ENCODE data around the gene CCNB1IP1.
"Not testable (repeated sequence)": the region's sequence is repeated elsewhere in the genome, so short reads cannot be mapped to it uniquely, and the experiment has no call there.

Gene CCNB1IP1

GRCh38 chr14:20327005-20327869 is 5.8 kb downstream of the CCNB1IP1 start:
- no peak for TF ChIP-seq JUND (IDR thresholded peaks at IDR 0.05; ENCODE audit: low read depth)
- in situ Hi-C loops (cut with HindIII; ENCODE audit: low pct_unique_long_range_greater_than_20kb, low sequenced_read_pairs): no loop called here
- DNase-seq (ENCODE audit: low read depth in 1 of 2, low spot score in 1 of 2): peak; percentile 25 to 56

DNA sequence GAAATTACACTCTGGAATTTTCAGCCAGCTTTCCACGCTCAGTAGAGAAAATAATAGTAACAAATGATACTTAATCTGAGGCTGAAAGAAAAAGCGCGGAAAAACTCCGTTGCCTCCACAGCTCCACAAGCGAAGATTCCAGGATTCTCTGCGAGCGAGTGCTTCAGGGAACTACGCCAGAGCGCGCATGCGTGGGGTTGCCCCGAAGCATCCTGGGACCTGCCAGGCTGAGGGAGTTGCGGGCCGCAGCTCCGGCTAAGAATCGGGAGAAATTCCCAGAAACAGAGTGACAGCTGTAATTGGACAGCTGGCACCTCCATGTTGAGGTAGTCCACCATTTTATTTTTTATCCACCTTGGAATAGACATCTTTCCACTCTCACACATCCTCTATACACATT is 15.4 kb downstream of the CCNB1IP1 start:
- in situ Hi-C loops (cut with HindIII; ENCODE audit: low pct_unique_long_range_greater_than_20kb, low sequenced_read_pairs): no loop called here

GRCh38 chr14:20314026-20314425 is 19.1 kb downstream of the CCNB1IP1 start:
- in situ Hi-C loops (cut with HindIII; ENCODE audit: low pct_unique_long_range_greater_than_20kb, low sequenced_read_pairs): no loop called here
- no peak for TF ChIP-seq JUND (IDR thresholded peaks at IDR 0.05; ENCODE audit: low read depth)
- no peak for DNase-seq (ENCODE audit: low read depth in 1 of 2, low spot score in 1 of 2)

More for the DNA sequence above, 15.4 kb downstream of the CCNB1IP1 start:
- no peak for DNase-seq (ENCODE audit: low read depth in 1 of 2, low spot score in 1 of 2)
- TF ChIP-seq JUND (IDR thresholded peaks at IDR 0.05; ENCODE audit: low read depth): no peak

DNA sequence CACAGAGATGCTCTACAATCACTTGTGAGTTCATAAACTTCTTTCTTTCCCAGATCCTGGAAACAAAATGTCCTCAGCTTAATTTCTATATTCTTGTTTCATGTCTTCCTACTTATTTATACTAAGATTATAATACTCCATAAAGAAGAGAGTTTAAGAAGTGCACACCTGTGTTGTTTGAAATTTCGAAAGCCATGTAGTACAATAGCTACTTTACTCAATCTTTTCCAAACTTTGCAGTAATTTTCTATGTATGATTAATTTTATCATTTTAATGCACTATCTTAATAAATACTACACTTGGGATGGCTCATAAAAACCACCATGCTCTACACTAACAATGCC is 27.0 kb downstream of the CCNB1IP1 start:
- no peak for DNase-seq (ENCODE audit: low read depth in 1 of 2, low spot score in 1 of 2)
- in situ Hi-C loops (cut with HindIII; ENCODE audit: low pct_unique_long_range_greater_than_20kb, low sequenced_read_pairs): no loop called here
- TF ChIP-seq JUND (IDR thresholded peaks at IDR 0.05; ENCODE audit: low read depth): no peak

DNA sequence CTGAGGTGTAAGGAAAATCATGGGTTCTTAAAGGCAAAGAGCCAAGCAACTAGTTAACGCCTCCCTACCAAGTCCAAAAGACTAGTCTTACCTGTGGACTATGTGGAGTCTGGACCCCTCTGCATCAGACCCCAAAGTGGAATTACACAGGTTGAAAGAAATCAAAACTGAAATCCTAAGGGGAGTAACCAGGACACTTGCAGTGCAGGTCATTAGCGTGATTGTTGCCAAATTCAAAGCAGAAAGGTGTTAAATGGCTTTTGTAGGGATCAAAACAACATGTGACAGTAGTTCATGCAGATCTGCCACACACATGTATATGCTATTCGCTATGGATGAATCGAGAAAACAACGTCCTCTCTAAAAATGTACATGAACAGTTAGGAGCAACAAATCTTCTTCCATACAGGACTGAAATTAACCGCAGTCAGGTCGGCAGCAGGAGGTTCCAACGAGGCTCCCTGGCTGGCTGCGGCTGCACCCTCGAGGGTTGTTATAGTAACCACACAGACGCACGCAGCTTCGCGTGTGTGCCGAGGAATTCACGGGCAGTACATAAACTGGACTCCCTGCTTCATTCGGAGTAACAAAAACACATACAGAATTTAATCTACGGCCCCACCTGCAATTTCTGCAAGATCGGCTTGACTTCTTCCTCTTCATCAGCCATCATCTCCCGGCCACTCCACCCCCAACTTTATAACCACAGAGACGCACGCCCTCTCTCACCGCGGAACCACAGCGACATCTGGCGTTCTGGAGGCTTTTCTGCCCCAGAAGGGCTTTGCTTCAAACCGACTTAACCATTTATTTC is 27.6 kb downstream of the CCNB1IP1 start, which contains the start of gene TTC5:
TTC5 (minus strand) TSS at position 687 of the 814 bp plus-strand sequence; CDS start at position 673, 14 bp downstream.
- peak; percentile 42 to 88 for DNase-seq (ENCODE audit: low read depth in 1 of 2, low spot score in 1 of 2)
- in situ Hi-C loops (cut with HindIII; ENCODE audit: low pct_unique_long_range_greater_than_20kb, low sequenced_read_pairs): no loop called here
- no peak for TF ChIP-seq JUND (IDR thresholded peaks at IDR 0.05; ENCODE audit: low read depth)

DNA sequence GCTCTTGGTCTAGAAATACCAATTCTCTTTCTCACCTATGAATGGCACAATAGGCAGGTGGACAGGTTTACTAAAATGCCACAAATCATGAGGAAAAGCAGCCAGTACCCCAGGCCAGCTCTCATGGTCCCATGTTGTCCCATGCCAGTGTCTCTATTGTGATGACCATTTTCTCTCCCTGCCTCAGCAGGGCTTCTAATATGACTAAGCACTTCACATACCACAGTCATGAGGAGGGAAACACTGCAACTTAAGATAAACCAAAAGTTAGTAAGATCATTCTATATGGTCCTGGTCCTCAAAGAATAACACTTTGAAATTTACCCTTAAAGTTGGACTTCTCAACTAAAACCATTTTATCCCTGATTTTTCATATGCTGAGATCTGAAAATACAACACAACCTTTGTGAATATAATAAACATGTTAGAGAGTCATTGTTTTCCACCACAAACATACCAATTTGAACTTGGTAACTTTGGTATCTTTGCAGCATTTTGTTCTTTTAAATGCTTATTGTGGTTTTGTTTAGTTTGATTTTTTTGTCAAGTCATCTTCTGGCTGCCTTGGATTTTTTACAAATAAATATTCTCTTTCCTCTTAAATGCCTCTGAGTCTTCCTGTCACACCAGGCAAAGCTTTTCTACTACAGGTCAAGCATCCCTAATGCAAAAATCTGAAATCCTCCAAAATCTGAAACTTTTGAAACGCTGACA is 30.9 kb downstream of the CCNB1IP1 start:
- no peak for DNase-seq (ENCODE audit: low read depth in 1 of 2, low spot score in 1 of 2)
- in situ Hi-C loops (cut with HindIII; ENCODE audit: low pct_unique_long_range_greater_than_20kb, low sequenced_read_pairs): no loop called here
- TF ChIP-seq JUND (IDR thresholded peaks at IDR 0.05; ENCODE audit: low read depth): no peak

DNA sequence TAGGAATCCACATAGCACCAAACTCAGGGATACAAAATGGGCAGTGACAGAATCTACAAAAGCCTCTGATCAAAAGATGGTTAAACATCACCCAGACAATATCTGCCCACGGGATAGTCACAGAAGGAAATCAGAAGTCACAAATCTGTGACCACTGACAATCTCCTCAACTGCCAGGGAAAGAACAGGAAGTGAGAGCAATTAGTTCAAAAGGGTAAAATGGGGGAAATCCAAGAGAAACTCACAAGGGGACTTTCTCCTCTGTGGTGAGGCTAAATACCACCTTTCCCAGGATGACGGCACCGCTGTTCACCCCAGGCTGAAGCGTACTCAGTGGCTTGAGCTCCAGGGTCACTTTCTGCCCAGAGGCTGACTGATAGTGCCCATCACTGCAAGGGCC is 38.0 kb downstream of the CCNB1IP1 start:
- in situ Hi-C loops (cut with HindIII; ENCODE audit: low pct_unique_long_range_greater_than_20kb, low sequenced_read_pairs): no loop called here
- TF ChIP-seq JUND (IDR thresholded peaks at IDR 0.05; ENCODE audit: low read depth): no peak
- DNase-seq (ENCODE audit: low read depth in 1 of 2, low spot score in 1 of 2): no peak

DNA sequence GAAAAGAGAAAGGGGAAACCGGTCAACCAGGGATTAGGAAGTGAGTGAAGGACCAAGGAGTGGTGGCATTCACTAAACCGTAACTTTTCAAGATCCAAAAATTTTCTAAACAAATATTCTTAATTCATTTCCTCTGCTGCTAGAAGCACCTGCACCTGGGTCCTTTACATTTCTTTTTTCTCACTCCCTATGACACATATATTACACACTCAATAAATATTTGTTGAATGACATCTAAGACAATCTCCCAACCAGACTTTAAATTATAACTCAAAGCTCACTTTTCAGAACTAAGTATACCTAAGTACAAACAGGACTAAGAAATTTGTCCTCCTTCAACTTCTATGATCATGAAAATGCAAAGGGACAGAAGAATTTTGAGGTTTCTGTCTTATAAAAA is 38.4 kb downstream of the CCNB1IP1 start:
- TF ChIP-seq JUND (IDR thresholded peaks at IDR 0.05; ENCODE audit: low read depth): no peak
- no peak for DNase-seq (ENCODE audit: low read depth in 1 of 2, low spot score in 1 of 2)
- in situ Hi-C loops (cut with HindIII; ENCODE audit: low pct_unique_long_range_greater_than_20kb, low sequenced_read_pairs): no loop called here

DNA sequence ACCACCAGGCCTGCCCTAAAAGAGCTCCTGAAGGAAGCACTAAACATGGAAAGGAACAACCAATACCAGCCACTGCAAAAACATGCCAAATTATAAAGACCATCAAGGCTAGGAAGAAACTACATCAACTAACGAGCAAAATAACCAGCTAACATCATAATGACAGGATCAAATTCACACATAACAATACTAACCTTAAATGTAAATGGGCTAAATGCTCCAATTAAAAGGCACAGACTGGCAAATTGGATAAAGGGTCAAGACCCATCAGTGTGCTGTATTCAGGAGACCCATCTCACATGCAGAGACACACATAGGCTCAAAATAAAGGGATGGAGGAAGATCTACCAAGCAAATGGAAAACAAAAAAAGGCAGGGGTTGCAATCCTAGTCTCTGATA is 51.1 kb downstream of the CCNB1IP1 start:
- DNase-seq (ENCODE audit: low read depth in 1 of 2, low spot score in 1 of 2); in situ Hi-C loops (cut with HindIII; ENCODE audit: low pct_unique_long_range_greater_than_20kb, low sequenced_read_pairs): not testable (repeated sequence)

DNA sequence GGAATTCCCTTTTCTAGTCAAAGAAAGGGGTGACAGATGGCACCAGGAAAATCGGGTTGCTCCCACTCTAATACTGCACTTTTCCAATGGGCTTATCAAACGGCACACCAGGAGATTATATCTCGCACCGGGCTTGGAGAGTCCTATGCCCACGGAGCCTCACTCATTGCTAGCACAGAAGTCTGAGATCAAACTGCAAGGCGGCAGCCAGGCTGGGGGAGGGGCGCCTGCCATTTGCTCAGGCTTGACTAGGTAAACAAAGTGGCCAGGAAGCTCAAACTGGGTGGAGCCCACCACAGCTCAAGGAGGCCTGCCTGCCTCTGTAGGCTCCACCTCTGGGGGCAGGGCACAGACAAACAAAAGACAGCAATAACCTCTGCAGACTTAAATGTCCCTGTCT is 52.8 kb downstream of the CCNB1IP1 start:
- in situ Hi-C loops (cut with HindIII; ENCODE audit: low pct_unique_long_range_greater_than_20kb, low sequenced_read_pairs); DNase-seq (ENCODE audit: low read depth in 1 of 2, low spot score in 1 of 2): not testable (repeated sequence)

DNA sequence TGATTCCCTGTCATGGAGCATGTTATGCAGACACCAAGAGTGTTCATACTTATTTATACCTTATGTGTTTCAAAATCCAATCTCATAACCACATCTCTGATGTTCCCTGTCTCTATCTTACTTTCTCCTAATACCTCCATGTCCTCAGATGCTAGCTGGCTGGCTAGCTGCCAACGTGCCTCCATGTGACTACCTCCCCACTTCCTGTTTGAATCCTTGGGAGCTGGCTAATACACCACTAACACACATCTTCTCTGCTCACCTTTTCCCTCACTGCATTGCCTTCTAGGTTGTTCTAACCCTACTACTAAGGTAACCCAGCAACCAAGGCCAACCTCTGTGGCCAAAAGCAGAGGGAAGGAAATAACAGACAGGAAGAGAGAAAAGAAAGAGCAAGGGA is 54.7 kb downstream of the CCNB1IP1 start:
- in situ Hi-C loops (cut with HindIII; ENCODE audit: low pct_unique_long_range_greater_than_20kb, low sequenced_read_pairs): no loop called here
- no peak for DNase-seq (ENCODE audit: low read depth in 1 of 2, low spot score in 1 of 2)
- no peak for TF ChIP-seq JUND (IDR thresholded peaks at IDR 0.05; ENCODE audit: low read depth)

DNA sequence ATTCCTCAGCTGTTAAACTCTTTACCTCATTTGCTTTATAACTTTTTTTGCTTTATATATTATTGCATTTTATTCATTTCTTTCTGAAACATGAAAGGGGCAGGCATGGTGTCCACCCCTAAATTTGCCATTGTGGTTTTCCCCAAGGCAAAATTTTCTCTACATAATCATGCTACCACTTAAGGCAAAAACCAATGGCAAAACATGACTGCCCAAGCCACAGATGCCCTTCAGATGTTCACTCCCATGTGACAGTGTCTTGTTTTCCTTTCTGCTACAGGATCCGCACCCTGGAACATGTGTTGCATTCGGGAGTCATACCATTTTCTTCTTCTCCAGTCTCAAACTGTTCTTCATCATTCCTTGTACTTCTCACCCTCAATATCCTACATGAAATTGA is 55.7 kb downstream of the CCNB1IP1 start:
- no peak for TF ChIP-seq JUND (IDR thresholded peaks at IDR 0.05; ENCODE audit: low read depth)
- DNase-seq (ENCODE audit: low read depth in 1 of 2, low spot score in 1 of 2): no peak
- in situ Hi-C loops (cut with HindIII; ENCODE audit: low pct_unique_long_range_greater_than_20kb, low sequenced_read_pairs): no loop called here

DNA sequence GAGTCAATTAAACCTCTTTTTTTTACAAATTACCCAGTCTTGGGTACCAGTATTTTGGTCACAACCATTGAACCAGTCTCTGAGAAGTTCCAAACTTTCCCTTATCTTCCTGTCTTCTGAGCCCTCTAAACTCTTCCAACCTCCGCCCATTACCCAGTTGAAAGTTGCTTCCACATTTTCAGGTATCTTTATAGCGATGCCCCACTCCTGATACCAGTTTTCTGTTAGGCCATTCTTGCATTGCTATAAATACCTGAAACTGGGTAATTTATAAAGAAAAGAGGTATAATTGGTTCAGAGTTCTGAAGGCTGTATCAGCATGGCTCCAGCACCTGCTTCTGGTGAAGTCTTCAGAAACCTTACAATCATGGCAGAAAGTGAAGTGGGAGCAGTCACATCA is 59.0 kb downstream of the CCNB1IP1 start:
- TF ChIP-seq JUND (IDR thresholded peaks at IDR 0.05; ENCODE audit: low read depth): no peak
- in situ Hi-C loops (cut with HindIII; ENCODE audit: low pct_unique_long_range_greater_than_20kb, low sequenced_read_pairs): no loop called here
- DNase-seq (ENCODE audit: low read depth in 1 of 2, low spot score in 1 of 2): no peak

DNA sequence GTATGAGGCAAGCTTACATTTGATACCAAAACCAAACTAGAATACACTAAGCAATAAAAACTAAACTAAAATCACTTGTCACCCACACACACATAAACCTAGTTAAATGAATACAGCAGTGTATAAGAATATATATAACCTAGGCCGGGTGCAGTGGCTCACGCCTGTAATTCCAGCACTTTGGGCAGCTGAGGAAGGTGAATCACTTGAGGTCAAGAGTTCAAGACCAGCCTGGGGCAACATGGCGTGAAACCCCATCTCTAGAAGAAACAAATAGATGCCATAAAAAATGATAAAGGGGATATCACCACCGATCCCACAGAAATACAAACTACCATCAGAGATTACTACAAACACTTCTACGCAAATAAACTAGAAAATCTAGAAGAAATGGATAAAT is 68.7 kb downstream of the CCNB1IP1 start:
- in situ Hi-C loops (cut with HindIII; ENCODE audit: low pct_unique_long_range_greater_than_20kb, low sequenced_read_pairs); DNase-seq (ENCODE audit: low read depth in 1 of 2, low spot score in 1 of 2): not testable (repeated sequence)
